DND-41 (cell line): ENCODE data around the gene KIF1A.
"Not testable (repeated sequence)": the region's sequence is repeated elsewhere in the genome, so short reads cannot be mapped to it uniquely, and the experiment has no call there.

ENCODE experiments used
- EZH2 ChIP-seq: IDR thresholded peaks from 3 replicates; pipeline ENCODE4 v1.6.1; 2012; ENCODE audit warnings: borderline replicate concordance, low read depth, mild to moderate bottlenecking, moderate library complexity, low read length, inconsistent platforms; ENCODE audit not compliant: severe bottlenecking
- TF ChIP-seq, protein P1 (sequence below): IDR thresholded peaks from 2 replicates; pipeline ENCODE4 v1.5.1; 2012; ENCODE audit warnings: borderline replicate concordance, low read length, moderate library complexity, mild to moderate bottlenecking; ENCODE audit not compliant: poor library complexity, severe bottlenecking; ENCODE audit errors: extremely low read depth

DNA sequence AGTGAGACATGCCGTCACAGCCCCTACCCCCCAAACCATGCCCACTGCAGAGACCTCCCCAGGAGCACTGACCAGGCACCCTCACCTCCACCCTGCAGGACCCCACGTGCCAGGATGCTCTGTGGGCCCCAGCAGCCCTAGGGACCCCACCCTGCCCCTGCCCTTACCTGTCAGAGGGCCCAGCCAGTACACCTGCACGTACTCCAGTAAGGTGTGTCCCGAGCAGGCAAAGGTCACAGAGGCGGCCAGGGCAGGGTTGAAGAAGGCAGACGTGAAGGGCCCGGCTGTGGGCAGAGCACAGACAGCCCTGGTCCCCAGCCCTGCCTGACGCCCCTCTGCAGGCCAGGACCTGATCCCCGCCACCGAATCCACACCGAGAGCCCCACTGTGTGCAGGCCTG lies 139.8 kb downstream of the KIF1A start:
- TF ChIP-seq, protein P1, sequence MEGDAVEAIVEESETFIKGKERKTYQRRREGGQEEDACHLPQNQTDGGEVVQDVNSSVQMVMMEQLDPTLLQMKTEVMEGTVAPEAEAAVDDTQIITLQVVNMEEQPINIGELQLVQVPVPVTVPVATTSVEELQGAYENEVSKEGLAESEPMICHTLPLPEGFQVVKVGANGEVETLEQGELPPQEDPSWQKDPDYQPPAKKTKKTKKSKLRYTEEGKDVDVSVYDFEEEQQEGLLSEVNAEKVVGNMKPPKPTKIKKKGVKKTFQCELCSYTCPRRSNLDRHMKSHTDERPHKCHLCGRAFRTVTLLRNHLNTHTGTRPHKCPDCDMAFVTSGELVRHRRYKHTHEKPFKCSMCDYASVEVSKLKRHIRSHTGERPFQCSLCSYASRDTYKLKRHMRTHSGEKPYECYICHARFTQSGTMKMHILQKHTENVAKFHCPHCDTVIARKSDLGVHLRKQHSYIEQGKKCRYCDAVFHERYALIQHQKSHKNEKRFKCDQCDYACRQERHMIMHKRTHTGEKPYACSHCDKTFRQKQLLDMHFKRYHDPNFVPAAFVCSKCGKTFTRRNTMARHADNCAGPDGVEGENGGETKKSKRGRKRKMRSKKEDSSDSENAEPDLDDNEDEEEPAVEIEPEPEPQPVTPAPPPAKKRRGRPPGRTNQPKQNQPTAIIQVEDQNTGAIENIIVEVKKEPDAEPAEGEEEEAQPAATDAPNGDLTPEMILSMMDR: not testable (repeated sequence)
- not testable (repeated sequence) for TF ChIP-seq EZH2
